Cerebellar nuclear complex (tissue), 1 donor: ENCODE results near the gene THAP11.

ENCODE experiments used
- DNase-seq, 2 experiments: peaks; one replicate each; lab custom pipeline; 2025; lab: John Stamatoyannopoulos, UW

THAP11 gene

DNA sequence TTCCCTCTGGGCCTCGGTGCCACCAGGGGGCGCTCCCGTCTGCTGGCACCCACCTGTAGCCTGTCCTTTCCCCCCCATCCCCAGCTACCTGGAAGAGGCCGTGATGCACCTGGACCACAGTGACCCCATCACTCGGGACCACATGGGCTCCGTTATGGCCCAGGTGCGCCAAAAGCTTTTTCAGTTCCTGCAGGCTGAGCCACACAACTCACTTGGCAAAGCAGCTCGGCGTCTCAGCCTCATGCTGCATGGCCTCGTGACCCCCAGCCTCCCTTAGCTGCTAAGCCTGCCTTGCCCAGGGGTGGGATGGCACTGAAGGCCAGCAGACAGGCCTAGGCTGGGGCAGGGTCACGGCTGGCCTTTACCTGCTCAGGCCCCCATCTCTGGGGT is 41.7 kb downstream of the THAP11 start:
- DNase-seq: no peak

GRCh38 chr16:67884684-67885083 is 42.6 kb downstream of the THAP11 start, which contains the start of gene NRN1L:
TSS of gene NRN1L (plus strand) at chr16:67884885. CDS start at chr16:67884904, 19 bp downstream.
- DNase-seq: peak in 1 of 2 experiments; percentile 53

- DNase-seq: no peak
Measured at GRCh38 chr16:67885545-67885944, 43.4 kb downstream of the THAP11 start.

DNA sequence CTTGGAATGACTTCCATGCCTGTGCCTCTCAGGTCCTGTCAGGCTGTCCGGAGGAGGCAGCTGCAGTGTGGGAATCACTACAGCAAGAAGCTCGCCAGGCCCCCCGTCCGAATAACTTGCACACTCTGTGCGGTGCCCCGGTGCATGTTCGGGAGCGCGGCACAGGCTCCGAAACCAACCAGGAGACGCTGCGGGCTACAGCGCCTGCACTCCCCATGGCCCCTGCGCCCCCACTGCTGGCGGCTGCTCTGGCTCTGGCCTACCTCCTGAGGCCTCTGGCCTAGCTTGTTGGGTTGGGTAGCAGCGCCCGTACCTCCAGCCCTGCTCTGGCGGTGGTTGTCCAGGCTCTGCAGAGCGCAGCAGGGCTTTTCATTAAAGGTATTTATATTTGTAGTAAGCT is 43.9 kb downstream of the THAP11 start:
- DNase-seq: no peak

DNA sequence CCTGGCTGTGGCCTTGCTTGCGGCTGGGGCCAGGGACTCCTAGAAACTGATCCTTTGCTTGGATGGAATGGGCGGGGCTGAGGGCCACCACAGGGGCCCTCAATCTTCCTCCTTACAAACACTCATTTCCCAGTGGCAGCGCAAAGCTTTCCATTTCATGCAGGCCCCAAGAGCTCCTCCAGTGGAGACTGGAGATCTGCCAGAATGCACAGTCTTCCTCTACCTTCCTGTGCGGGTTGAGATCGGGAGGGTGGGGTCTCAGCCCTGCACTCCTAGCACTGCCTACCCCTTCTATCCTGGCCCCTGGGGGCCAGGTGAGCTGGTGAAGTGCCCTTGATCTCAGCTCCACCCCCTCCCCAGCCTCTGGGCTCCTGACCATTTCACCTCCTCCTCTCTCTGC is 44.3 kb downstream of the THAP11 start:
- no peak for DNase-seq

DNA sequence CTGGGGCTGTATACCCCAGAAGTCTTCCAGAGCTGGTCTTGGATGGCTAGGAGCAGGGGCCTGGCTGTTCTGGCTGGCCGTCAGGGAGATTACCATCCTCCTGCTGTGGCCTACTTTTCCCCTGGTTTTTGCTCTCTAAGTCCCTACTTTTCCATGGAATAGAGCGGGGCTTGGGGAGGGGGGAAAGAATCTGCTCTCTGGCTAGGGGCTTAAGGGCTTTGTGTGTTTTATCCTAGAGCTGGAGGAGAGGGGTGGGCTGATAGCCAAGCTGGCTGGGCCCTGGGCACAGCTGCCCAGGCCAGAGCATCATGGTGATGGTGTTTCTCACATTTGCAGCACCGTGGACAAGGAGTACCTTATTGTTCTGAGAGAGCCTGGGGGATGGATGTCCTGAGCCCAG is 46.2 kb downstream of the THAP11 start:
- DNase-seq: no peak

- no peak for DNase-seq
Measured at GRCh38 chr16:67892375-67892774, 50.3 kb downstream of the THAP11 start.

DNA sequence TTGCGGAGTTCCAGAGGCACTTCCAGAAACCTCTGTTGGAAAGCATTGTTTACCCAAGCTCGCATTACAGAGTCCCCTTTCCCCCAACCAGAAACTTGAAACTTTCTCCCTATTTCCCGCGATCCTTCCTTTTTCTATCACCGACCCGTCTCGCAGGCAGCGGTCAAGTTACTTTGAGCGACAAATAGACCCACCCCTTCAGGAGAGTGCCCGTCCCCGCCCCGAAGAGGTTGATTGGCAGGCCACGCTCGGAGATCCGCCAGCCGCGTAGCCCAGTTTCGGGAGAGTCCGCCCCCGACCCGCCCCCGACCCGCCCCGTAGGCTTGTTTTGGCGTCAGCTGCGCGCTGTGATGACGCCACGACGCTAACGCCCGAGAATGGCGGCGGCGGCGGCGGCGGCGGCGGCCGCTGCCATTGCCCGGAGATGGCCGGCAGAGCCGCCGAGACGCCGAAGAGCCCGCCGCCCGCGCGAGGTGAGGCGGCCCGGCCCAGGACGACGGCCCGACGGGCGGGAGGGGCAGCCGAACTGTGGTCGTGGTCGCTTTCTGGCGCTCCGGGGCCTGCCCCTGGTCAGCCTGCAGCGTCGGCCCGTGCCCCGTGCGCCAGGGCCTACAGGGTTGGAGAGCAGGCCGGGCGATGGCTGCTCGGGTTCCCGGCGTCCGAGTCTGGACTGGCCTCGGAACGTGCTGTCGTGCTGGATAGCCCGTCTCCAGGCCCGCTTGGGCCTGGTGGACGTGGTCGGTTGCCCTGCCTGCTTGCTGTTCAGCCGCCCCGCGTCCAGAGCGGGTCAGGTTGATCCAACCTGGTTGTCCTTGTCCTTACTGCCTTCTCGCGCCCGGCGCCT is 51.0 kb downstream of the THAP11 start, which contains the start of gene PSKH1:
Gene PSKH1, plus strand, starts transcription at position 356 of the 844 bp plus-strand sequence. CDS start 15,496 bp downstream, outside the sequence.
- peak; percentile 80 to 93 for DNase-seq
